ENCODE measurements around the gene ANKUB1. TPM values are rescaled to one million over a fixed set of nuclear protein-coding genes. Genes with fewer than 3 reads are reported as not detected.
A peak's percentile ranks its signal among the peaks of the same experiment; 100 is the strongest.

Gene ANKUB1
- total RNA-seq, 1 donor, result not detected

- DNase-seq (ENCODE audit: low read depth in 2 of 3, low spot score in 2 of 3), result no peak
These were observed 18.5 kb upstream of the ANKUB1 start for GRCh38 chr3:149810846-149811245.

DNA sequence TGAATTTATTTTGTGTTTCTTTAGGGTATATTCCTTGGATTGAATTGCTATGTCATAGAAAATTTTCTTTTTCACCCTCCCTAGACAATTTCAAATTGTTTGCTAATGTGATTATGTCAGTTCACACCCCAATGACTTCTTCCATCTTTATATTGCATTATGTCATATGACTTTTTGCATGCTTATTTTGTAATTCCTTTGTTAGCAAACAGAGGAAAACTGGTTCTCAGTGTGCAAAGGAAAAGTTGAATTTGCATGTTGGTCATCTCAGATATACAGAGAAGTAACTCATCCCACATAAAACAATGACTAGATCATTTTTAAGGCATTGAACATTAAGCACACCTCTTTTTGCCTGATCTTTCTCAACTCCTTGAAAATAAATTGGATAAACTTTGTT is 17.3 kb upstream of the ANKUB1 start:
- DNase-seq (ENCODE audit: low read depth in 2 of 3, low spot score in 2 of 3), result no peak

DNA sequence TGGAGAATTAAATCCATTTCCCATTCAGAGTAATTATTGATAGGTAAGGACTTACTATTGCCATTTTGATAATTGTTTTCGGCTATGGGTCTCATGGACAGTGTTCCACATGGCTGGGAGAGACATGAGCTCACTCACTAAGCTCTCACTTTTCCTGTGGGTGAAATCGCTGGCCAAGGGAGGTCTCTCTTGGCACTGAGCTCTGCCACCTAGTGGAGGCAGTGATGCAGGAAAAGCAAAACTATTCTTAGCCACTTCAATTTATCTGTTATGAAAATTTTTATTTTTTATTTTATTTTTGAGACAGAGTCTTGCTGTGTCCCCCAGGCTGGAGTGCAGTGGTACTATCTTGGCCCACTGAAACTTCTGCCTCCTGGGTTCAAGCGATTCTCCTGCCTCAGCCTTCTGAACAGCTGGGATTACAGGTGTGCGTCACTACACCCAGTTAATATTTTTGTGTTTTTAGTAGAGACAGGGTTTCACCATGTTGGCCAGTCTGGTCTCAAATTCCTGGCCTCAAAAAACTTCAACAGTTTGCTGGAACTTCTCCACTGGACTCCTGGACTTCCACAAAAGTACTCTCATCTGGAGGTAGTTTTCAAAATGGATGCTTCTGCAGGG is 16.0 kb upstream of the ANKUB1 start:
- DNase-seq (ENCODE audit: low read depth in 2 of 3, low spot score in 2 of 3), result peak in 2 of 3 donors; percentile 60 to 81

- no peak for DNase-seq (ENCODE audit: low read depth in 2 of 3, low spot score in 2 of 3)
These were observed 13.9 kb upstream of the ANKUB1 start for GRCh38 chr3:149806171-149806778.

GRCh38 chr3:149801639-149802038 is 9.3 kb upstream of the ANKUB1 start:
- no peak for DNase-seq (ENCODE audit: low read depth in 2 of 3, low spot score in 2 of 3)

DNA sequence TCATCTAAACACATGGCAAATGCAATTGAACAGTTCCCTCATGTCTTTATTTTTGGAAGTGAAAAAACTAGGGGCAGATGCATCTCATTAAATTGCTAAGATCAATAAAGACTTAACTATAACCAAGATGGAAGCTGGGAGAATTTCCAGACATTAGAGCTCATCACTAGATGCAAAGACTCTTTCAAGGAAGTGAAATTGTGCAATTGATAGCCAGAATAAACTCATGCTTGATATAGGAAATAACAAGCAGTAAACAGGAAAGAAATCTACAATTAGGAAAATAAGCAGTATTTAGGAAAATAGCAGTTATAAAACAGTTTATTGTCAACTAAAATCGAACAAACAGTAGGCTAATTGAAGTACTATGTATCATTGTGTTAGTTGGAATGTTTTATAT is 8.8 kb upstream of the ANKUB1 start:
- DNase-seq (ENCODE audit: low read depth in 2 of 3, low spot score in 2 of 3), result no peak

DNA sequence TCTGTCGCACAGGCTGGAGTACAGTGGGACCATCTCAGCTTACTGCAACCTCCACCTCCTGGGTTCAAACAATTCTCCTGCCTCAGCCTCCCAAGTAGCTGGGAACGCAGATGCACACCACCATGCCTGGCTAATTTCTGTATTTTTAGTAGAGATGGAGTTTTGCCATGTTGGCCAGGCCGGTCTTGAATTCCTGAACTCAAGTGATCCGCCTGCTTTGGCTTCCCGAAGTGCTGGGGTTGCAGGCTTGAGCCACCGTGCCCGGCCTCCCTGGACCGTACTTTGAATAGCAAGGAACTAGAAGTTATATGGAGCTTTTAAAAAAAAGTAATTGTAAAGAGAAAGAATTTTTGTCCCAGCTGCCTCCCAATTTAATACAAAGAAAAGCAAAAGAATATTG is 8.3 kb upstream of the ANKUB1 start:
- DNase-seq (ENCODE audit: low read depth in 2 of 3, low spot score in 2 of 3), result no peak

GRCh38 chr3:149796026-149796425 is 3.7 kb upstream of the ANKUB1 start:
- no peak for DNase-seq (ENCODE audit: low read depth in 2 of 3, low spot score in 2 of 3)

GRCh38 chr3:149790698-149791097 is 1.7 kb downstream of the ANKUB1 start:
- DNase-seq (ENCODE audit: low read depth in 2 of 3, low spot score in 2 of 3), result no peak

DNA sequence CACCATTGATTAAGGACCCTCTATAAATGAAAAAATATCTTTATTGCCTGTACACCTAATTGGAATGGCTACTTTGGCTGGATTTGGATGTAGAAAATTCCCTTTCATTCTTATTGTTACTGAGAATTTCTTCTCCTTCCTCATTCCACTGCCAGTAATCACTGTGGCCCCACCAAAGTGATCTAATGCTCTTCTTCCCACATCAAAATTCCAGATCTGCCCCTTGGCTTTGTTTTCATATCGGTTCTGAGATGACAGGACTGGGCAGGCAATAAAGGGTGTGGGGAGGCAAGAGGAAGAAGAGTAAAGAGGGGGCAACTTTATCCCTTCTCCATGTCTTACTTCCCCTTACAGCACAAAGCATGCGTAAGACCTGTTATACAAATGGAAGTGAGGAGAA is 2.1 kb downstream of the ANKUB1 start:
- no peak for DNase-seq (ENCODE audit: low read depth in 2 of 3, low spot score in 2 of 3)

DNA sequence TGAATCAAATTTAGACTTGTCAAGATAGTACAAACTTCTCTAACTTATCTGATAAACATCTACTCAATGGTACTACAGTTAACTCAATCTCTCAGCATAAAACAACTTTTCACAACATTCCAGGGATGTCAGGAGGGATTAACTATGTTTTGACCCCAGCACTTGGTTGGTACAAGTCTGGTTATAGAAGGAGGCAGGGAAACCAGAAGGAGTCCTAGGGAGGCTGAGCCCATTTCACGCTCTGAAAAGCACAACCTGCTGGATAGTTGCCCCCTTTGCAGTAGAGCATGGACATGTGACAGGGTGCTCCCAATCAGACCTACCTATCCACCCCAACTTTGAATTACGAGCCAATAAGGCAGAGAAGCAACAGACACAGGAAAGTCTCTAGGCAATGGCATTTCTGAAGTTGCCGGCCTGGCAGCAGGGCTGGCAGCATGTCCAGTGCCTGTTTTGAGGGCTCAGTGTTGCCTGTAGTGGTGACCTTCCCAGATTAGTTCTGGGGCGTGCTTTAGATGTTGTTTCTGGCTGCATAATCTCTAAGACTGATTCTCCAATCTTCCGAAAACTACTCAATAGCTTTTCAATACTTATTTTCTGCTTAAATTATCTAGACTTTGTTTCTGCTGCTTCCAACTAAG is 8.2 kb downstream of the ANKUB1 start:
- no peak for DNase-seq (ENCODE audit: low read depth in 2 of 3, low spot score in 2 of 3)

DNA sequence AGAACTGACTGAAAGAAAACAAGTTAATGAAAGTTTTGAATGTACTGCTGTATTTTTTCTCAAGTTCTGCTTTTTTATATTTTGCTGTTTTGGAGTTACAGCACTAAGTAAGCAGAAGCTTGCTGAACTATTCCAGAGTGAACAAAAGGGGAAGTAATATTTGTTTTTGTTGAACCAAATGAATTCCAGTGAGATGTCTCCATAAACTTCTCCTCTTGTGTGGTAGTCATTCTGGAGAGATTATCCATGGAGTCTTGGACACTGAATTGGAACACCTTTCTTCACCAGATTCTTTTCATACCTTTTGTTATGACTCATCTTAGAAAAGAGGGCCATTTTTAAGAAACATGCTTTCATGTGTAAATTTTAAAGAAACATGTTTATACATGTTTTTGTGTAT is 8.8 kb downstream of the ANKUB1 start:
- peak in 2 of 3 donors; percentile 29 to 72 for DNase-seq (ENCODE audit: low read depth in 2 of 3, low spot score in 2 of 3)

GRCh38 chr3:149781741-149782140 is 10.6 kb downstream of the ANKUB1 start:
- no peak for DNase-seq (ENCODE audit: low read depth in 2 of 3, low spot score in 2 of 3)

DNA sequence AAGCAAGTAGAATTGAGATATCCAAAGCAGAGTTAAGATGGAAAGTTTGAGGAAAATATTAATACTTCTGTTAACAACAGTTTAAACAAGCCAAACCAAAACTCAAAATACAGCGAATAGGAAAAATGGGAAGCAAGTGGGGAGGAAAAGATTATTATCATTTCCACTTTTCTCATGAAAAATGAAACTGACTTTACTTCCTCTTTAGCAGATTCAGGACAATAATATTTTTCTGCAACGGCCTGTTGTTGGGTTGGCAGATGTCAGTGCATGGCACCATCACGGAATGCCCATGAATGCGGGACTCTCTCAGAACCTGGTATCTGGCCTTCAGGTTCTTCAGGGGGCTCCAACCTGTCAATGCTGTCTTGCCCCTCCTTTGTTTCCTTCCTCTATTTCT is 11.1 kb downstream of the ANKUB1 start:
- DNase-seq (ENCODE audit: low read depth in 2 of 3, low spot score in 2 of 3), result peak in 2 of 3 donors; percentile 31 to 67

GRCh38 chr3:149777414-149778214 is 14.7 kb downstream of the ANKUB1 start:
- no peak for DNase-seq (ENCODE audit: low read depth in 2 of 3, low spot score in 2 of 3)

DNA sequence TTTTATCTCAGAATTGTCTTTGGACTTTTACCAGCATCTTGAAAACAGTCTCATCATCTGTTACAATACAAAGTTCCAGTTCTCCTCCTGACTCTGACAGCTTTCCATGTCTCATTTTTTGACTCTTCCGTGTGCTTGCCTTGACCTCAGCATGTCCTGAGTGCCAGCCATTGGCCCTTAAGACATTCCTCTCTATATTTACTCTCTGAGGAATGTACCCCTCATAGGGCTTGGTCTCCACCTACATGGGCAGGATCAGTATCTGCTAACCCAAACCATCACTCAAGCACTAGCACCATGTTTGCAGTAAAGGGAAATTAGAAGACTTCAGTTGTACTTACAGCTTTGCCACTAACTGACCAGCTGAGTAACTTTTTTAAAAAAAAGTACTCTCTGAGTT is 16.2 kb downstream of the ANKUB1 start:
- no peak for DNase-seq (ENCODE audit: low read depth in 2 of 3, low spot score in 2 of 3)

DNA sequence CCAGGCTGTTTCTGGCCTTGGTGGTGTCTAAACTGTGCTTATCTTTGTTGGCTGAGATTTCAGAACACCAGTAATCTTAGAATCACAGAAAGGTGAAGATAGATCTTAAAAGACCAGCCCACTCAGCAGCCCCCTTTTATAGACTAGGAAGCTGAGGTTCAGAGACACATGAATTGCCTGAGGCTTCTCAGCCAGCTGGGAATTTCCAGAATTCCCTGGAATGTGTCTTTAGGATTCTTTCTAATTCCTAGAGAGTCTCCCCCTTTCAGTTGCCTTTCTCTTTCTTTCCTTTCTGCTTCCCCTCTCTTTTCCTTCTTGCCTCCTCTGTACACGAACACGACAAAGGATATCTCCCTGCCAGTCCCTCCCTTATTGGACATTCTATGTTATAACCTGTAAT is 19.5 kb downstream of the ANKUB1 start:
- no peak for DNase-seq (ENCODE audit: low read depth in 2 of 3, low spot score in 2 of 3)

GRCh38 chr3:149771652-149772271 is 20.6 kb downstream of the ANKUB1 start:
- peak in 1 of 3 donors; percentile 56 for DNase-seq (ENCODE audit: low read depth in 2 of 3, low spot score in 2 of 3)

DNA sequence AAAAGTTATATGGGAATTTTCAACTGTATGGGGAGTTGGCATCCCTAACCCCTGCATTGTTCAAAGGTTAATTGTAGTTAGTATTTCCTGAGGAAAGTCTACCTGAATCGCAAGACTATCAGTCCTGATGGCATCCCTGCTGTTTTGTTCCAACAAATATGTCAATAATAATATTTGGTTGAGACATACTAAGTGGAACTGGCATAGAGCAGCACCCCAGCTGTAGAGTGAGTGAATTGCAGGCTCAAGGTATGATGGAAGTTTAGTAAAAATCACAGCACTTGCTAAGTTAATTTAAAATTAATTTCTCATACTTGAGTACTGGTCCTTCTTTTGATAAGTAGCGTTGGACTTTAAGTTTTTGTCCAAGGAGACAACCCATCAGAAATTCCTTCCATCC is 22.1 kb downstream of the ANKUB1 start:
- no peak for DNase-seq (ENCODE audit: low read depth in 2 of 3, low spot score in 2 of 3)

- DNase-seq (ENCODE audit: low read depth in 2 of 3, low spot score in 2 of 3), result no peak
These were observed 23.6 kb downstream of the ANKUB1 start for GRCh38 chr3:149768704-149769103.

- DNase-seq (ENCODE audit: low read depth in 2 of 3, low spot score in 2 of 3), result no peak
These were observed 24.6 kb downstream of the ANKUB1 start for GRCh38 chr3:149767720-149768119.

Measured in hematopoietic multipotent progenitor cell (in vitro differentiated cells).